ENCODE data around the gene UGCG. TPM values are rescaled to one million over a fixed set of nuclear protein-coding genes. Genes with fewer than 3 reads are reported as not detected.

Gene UGCG
- total and polyA plus RNA-seq, 9 of the 15 experiments (the other 6 are each of a cell fraction or from before 2014, with no cell fraction given), result 20.0 to 40.3 (median 29.2) TPM

DNA sequence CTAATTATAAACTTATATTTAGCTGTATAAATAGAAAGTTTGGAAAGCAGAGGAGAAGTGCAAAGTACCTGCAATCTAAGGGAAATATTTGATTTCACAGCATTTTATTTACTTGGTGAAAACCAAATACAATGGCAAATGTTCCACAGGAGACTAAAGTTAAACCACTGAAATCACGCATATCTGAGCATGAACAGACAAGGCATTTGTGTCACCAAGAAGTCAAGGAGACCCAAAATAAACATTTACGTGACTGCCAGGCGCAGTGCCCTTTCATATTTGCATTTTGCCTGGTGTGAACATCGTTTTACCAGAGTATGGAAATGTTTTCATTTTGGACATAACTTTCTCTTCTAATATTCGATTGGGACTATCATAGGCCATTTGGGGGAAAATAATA lies 20.6 kb downstream of the UGCG start (continued):
- TF ChIP-seq, protein P1, sequence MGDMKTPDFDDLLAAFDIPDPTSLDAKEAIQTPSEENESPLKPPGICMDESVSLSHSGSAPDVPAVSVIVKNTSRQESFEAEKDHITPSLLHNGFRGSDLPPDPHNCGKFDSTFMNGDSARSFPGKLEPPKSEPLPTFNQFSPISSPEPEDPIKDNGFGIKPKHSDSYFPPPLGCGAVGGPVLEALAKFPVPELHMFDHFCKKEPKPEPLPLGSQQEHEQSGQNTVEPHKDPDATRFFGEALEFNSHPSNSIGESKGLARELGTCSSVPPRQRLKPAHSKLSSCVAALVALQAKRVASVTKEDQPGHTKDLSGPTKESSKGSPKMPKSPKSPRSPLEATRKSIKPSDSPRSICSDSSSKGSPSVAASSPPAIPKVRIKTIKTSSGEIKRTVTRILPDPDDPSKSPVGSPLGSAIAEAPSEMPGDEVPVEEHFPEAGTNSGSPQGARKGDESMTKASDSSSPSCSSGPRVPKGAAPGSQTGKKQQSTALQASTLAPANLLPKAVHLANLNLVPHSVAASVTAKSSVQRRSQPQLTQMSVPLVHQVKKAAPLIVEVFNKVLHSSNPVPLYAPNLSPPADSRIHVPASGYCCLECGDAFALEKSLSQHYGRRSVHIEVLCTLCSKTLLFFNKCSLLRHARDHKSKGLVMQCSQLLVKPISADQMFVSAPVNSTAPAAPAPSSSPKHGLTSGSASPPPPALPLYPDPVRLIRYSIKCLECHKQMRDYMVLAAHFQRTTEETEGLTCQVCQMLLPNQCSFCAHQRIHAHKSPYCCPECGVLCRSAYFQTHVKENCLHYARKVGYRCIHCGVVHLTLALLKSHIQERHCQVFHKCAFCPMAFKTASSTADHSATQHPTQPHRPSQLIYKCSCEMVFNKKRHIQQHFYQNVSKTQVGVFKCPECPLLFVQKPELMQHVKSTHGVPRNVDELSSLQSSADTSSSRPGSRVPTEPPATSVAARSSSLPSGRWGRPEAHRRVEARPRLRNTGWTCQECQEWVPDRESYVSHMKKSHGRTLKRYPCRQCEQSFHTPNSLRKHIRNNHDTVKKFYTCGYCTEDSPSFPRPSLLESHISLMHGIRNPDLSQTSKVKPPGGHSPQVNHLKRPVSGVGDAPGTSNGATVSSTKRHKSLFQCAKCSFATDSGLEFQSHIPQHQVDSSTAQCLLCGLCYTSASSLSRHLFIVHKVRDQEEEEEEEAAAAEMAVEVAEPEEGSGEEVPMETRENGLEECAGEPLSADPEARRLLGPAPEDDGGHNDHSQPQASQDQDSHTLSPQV (IDR thresholded peaks at IDR 0.05), result no peak
- TF ChIP-seq ZNF174 (CRISPR knock-in tag; IDR thresholded peaks at IDR 0.05), result no peak
- TF ChIP-seq ZNF780A (CRISPR knock-in tag; IDR thresholded peaks at IDR 0.05), result no peak
- no peak for TF ChIP-seq HEY1 (CRISPR knock-in tag; IDR thresholded peaks at IDR 0.05; ENCODE audit: borderline replicate concordance)
- no peak for TF ChIP-seq TEAD4 (IDR thresholded peaks at IDR 0.05; ENCODE audit: low read length)
- TF ChIP-seq TEAD4 (CRISPR knock-in tag; IDR thresholded peaks at IDR 0.05; ENCODE audit: borderline replicate concordance), result no peak
- TF ChIP-seq IRF2 (CRISPR knock-in tag; IDR thresholded peaks at IDR 0.05), result no peak

DNA sequence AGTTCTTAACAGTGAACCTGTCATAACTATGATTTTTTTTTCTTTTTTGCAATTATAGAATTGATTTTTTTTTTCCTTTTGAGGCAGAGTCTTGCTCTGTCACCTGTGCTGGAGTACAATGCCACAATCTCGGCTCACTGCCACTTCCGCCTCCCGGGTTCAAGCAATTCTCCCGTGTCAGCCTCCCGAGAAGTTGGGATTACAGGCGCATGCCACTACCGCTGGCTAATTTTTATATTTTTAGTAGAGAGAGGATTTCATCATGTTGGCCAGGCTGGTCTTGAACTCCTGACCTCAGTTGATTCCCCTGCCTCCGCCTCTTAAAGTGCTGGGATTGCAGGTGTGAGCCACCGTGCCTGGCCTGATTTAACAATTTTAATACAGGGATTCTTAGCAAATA lies 21.4 kb downstream of the UGCG start:
- no peak for TF ChIP-seq POLR2H (tag; IDR thresholded peaks at IDR 0.05; ENCODE audit: low read depth)
- TF ChIP-seq TAF7 (tag; IDR thresholded peaks at IDR 0.05), result no peak
- TF ChIP-seq NFYB (IDR thresholded peaks at IDR 0.05; ENCODE audit: extremely low read depth, insufficient read length), result no peak
- no peak for TF ChIP-seq STAT5A (IDR thresholded peaks at IDR 0.05; ENCODE audit: borderline replicate concordance, low read length)
- POLR2A ChIA-PET, result no interaction called here
- CTCF ChIA-PET (ENCODE audit: low intra/inter-chr PET ratio), result no interaction called here
- intact Hi-C loops (cut with micrococcal nuclease) (no loop called here), in situ Hi-C loops (cut with MboI) (no loop called here)
- BruUV-seq (replicated peaks), result no TSS peak
- Histone ChIP-seq H3K27me3 (ENCODE audit: control insufficient read depth in 2 of 2, insufficient read depth in 2 of 2, low read length in 2 of 2) (no peaks in the 10 kb centered on the region), H3K36me3 (ENCODE audit: control insufficient read depth, insufficient read depth, low read length) (peaks cover 46% of the 10 kb centered on the region), H3K4me2 (ENCODE audit: insufficient read depth, low read length) (no peak overlapping the region), H2AFZ (ENCODE audit: low read depth, low read length) (no peak overlapping the region), H3K4me1 (replicated peaks in 1 of 2; ENCODE audit: control insufficient read depth in 2 of 2, insufficient read depth in 2 of 2, low read length in 2 of 2) (peaks cover 0 to 6% of the 10 kb centered on the region in 2 experiments; a peak in 2 of 5 replicates), H3K4me3 (no peak overlapping the region), H3K9ac (ENCODE audit: insufficient read depth in 1 of 2, low read depth in 2 of 2, low read length in 2 of 2) (no peak overlapping the region), H4K20me1 (replicated peaks; ENCODE audit: control insufficient read depth, insufficient read depth, low read length) (peaks cover 8% of the 10 kb centered on the region; the same call in 1 of the 2 replicates), H3K79me2 (ENCODE audit: control insufficient read depth, insufficient read depth, low read length) (peaks cover 85% of the 10 kb centered on the region), H3K9me3 (replicated peaks; ENCODE audit: control insufficient read depth, insufficient read depth, low read depth, low read length) (no peaks in the 10 kb centered on the region), H3K9me1 (ENCODE audit: control insufficient read depth, insufficient read depth, low read length) (no peaks in the 10 kb centered on the region), H3K27ac (ENCODE audit: extremely low read depth, low read depth, low read length) (no peak overlapping the region)
- 83% methylated on average over 9 of the region's 9 CpGs for WGBS (ENCODE audit: insufficient coverage, low coverage, missing lambda C conversion rate)
- ATAC-seq, result no peak
- DNase-seq (ENCODE audit: extremely low read depth in 1 of 4, low spot score in 3 of 4), result no peak
- FAIRE-seq, result no peak
